Osteoblast (primary cell): ENCODE measurements around the gene CD40LG. TPM values are rescaled to one million over a fixed set of nuclear protein-coding genes. Genes with fewer than 3 reads are reported as not detected.

Experiments
- DNase-seq: peaks from one replicate; pipeline ENCODE4 v3.0.0; 2011; ENCODE audit warnings: low spot score, mixed read lengths; ENCODE audit not compliant: insufficient read length; ENCODE audit errors: missing footprints
- H2AFZ ChIP-seq: 2 replicates; pipeline ENCODE4 v1.6.0; 2011; ENCODE audit warnings: mild to moderate bottlenecking, low read length
- H3K27ac ChIP-seq: 2 replicates; pipeline ENCODE4 v1.5.1; 2011; ENCODE audit warnings: mild to moderate bottlenecking, low read depth, low read length, moderate library complexity
- H3K27me3 ChIP-seq: 2 replicates; pipeline ENCODE4 v1.6.0; 2012; ENCODE audit warnings: mild to moderate bottlenecking, control low read depth, inconsistent platforms, low read length, moderate library complexity; ENCODE audit not compliant: insufficient read depth
- H3K36me3 ChIP-seq: 2 replicates; pipeline ENCODE4 v1.5.1; 2011; ENCODE audit warnings: mild to moderate bottlenecking, low read length, control low read depth, moderate library complexity; ENCODE audit not compliant: insufficient read depth
- H3K4me1 ChIP-seq: 2 replicates; pipeline ENCODE4 v1.5.1; 2011; ENCODE audit warnings: mild to moderate bottlenecking, low read length, control low read depth, moderate library complexity; ENCODE audit not compliant: insufficient read depth
- H3K4me2 ChIP-seq: 2 replicates; pipeline ENCODE4 v1.6.0; 2011; ENCODE audit warnings: mild to moderate bottlenecking, low read length; ENCODE audit not compliant: insufficient read depth
- H3K4me3 ChIP-seq: fragments of 200-600 bp; sonication (generic); 3 replicates; pipeline ENCODE4 v1.5.1; 2012; ENCODE audit warnings: mild to moderate bottlenecking, low read length, inconsistent platforms; ENCODE audit not compliant: insufficient read depth
- H3K79me2 ChIP-seq: 2 replicates; pipeline ENCODE4 v1.6.0; 2012; ENCODE audit warnings: mild to moderate bottlenecking, low read length, control low read depth, inconsistent platforms; ENCODE audit not compliant: insufficient read depth
- H3K9me3 ChIP-seq: 2 replicates; pipeline ENCODE4 v1.5.1; 2011; ENCODE audit warnings: low read depth, low read length, control low read depth
- H4K20me1 ChIP-seq: 2 replicates; pipeline ENCODE4 v1.6.0; 2012; ENCODE audit warnings: mild to moderate bottlenecking, low read length, control low read depth; ENCODE audit not compliant: insufficient read depth
- CTCF ChIP-seq: IDR thresholded peaks from 2 replicates; pipeline ENCODE4 v1.5.1; 2011; ENCODE audit warnings: mild to moderate bottlenecking, low read depth, low read length, moderate library complexity; ENCODE audit errors: extremely low read depth
- total RNA-seq: library from RNA; depleted of rRNA; stranded (reverse); fragments of >200 nt; gene quantifications from 2 replicates; pipeline ENCODE4 v1.2.3, GENCODE V29; 2012

The CD40LG gene
- total RNA-seq, 1 donor: not detected

GRCh38 chrX:136635235-136635634 lies 12.7 kb upstream of the CD40LG start:
- no peaks in the 10 kb centered on the region for H3K36me3 ChIP-seq
- peaks cover 7% of the 10 kb centered on the region for H3K27me3 ChIP-seq
- TF ChIP-seq CTCF: no peak
- H4K20me1 ChIP-seq: no peaks in the 10 kb centered on the region
- H3K9me3 ChIP-seq: no peaks in the 10 kb centered on the region
- H3K4me1 ChIP-seq: no peaks in the 10 kb centered on the region
- no peak overlapping the region for H3K4me3 ChIP-seq
- no peak overlapping the region for H3K4me2 ChIP-seq
- H3K79me2 ChIP-seq: no peaks in the 10 kb centered on the region
- no peak for DNase-seq
- no peak overlapping the region for H3K27ac ChIP-seq
- H2AFZ ChIP-seq: no peak overlapping the region

GRCh38 chrX:136636121-136636520 lies 11.8 kb upstream of the CD40LG start:
- TF ChIP-seq CTCF: no peak
- H3K4me2 ChIP-seq: no peak overlapping the region
- no peak for DNase-seq
- H3K4me1 ChIP-seq: no peaks in the 10 kb centered on the region
- no peaks in the 10 kb centered on the region for H3K79me2 ChIP-seq
- peaks cover 7% of the 10 kb centered on the region for H3K27me3 ChIP-seq
- no peak overlapping the region for H2AFZ ChIP-seq
- no peaks in the 10 kb centered on the region for H4K20me1 ChIP-seq
- H3K27ac ChIP-seq: no peak overlapping the region
- no peak overlapping the region for H3K4me3 ChIP-seq
- no peaks in the 10 kb centered on the region for H3K36me3 ChIP-seq
- H3K9me3 ChIP-seq: no peaks in the 10 kb centered on the region

GRCh38 chrX:136639506-136640176 lies 8.3 kb upstream of the CD40LG start:
- Histone ChIP-seq H3K4me2 (no peak overlapping the region), H3K9me3 (no peaks in the 10 kb centered on the region), H3K36me3 (no peaks in the 10 kb centered on the region), H3K4me3 (no peak overlapping the region), H3K27me3 (peaks cover 3% of the 10 kb centered on the region), H3K79me2 (no peaks in the 10 kb centered on the region), H3K27ac (no peak overlapping the region), H2AFZ (no peak overlapping the region), H3K4me1 (no peaks in the 10 kb centered on the region), H4K20me1 (no peaks in the 10 kb centered on the region)
- DNase-seq: no peak
- TF ChIP-seq CTCF: no peak

- TF ChIP-seq CTCF: no peak
- Histone ChIP-seq H3K4me2 (no peak overlapping the region), H3K4me1 (no peaks in the 10 kb centered on the region), H3K27ac (no peak overlapping the region), H3K9me3 (no peaks in the 10 kb centered on the region), H3K4me3 (no peak overlapping the region), H3K79me2 (no peaks in the 10 kb centered on the region), H4K20me1 (no peaks in the 10 kb centered on the region), H3K27me3 (no peaks in the 10 kb centered on the region), H2AFZ (no peak overlapping the region), H3K36me3 (no peaks in the 10 kb centered on the region)
- peak; percentile 35 for DNase-seq
Measured at GRCh38 chrX:136643243-136643642, 4.7 kb upstream of the CD40LG start.
